ENCODE results near the gene DNAJC16. TPM values are rescaled to one million over a fixed set of nuclear protein-coding genes. Genes with fewer than 3 reads are reported as not detected.

The DNAJC16 gene
- total and polyA plus RNA-seq, 9 of the 15 experiments (the other 6 are each of a cell fraction or from before 2014, with no cell fraction given), result 6.9 to 16.8 (median 12.8) TPM

- no peaks in the 10 kb centered on the region for H3K9me3 ChIP-seq (replicated peaks; ENCODE audit: control insufficient read depth, insufficient read depth, low read depth, low read length)
- peaks cover 71% of the 10 kb centered on the region for H3K36me3 ChIP-seq (ENCODE audit: control insufficient read depth, insufficient read depth, low read length)
- POLR2A ChIA-PET, result no interaction called here
- no peak overlapping the region for H3K4me3 ChIP-seq
- TF ChIP-seq RERE (CRISPR knock-in tag; IDR thresholded peaks at IDR 0.05; ENCODE audit: borderline replicate concordance) (no peak), ZFX (CRISPR knock-in tag; IDR thresholded peaks at IDR 0.05) (peak; percentile 14; the same call in 1 of the 2 replicates)
- H2AFZ ChIP-seq (ENCODE audit: low read depth, low read length), result no peak overlapping the region
- H3K4me2 ChIP-seq (ENCODE audit: insufficient read depth, low read length), result peak overlapping the region; percentile 15; the same call in 1 of the 2 replicates
- CTCF ChIA-PET (ENCODE audit: low intra/inter-chr PET ratio), result no interaction called here
- FAIRE-seq (no peak), ATAC-seq (no peak), DNase-seq (ENCODE audit: extremely low read depth in 1 of 4, low spot score in 3 of 4) (no peak)
- H3K79me2 ChIP-seq (ENCODE audit: control insufficient read depth, insufficient read depth, low read length), result peaks cover 100% of the 10 kb centered on the region
- H3K9ac ChIP-seq (ENCODE audit: insufficient read depth in 1 of 2, low read depth in 2 of 2, low read length in 2 of 2), result no peak overlapping the region
- H3K27me3 ChIP-seq (ENCODE audit: control insufficient read depth in 2 of 2, insufficient read depth in 2 of 2, low read length in 2 of 2), result no peaks in the 10 kb centered on the region
- BruUV-seq (replicated peaks), result no TSS peak
- no peak overlapping the region for H3K27ac ChIP-seq (ENCODE audit: extremely low read depth, low read depth, low read length)
- in situ Hi-C loops (cut with MboI) (no loop called here), intact Hi-C loops (cut with micrococcal nuclease) (loop anchor here (5.0 kb wide), 1 partner anchor 82 kb away; no protein-coding TSS in a partner anchor)
- 0 out of 2 replicates have a peak, but pooled peaks cover 4% of the 10 kb centered on the region for H4K20me1 ChIP-seq (replicated peaks; ENCODE audit: control insufficient read depth, insufficient read depth, low read length)
- peaks cover 22 to 74% of the 10 kb centered on the region in 2 experiments for H3K4me1 ChIP-seq (replicated peaks in 1 of 2; ENCODE audit: control insufficient read depth in 2 of 2, insufficient read depth in 2 of 2, low read length in 2 of 2)
- no peaks in the 10 kb centered on the region for H3K9me1 ChIP-seq (ENCODE audit: control insufficient read depth, insufficient read depth, low read length)
- 80% methylated on average over 3 of the region's 3 CpGs for WGBS (ENCODE audit: insufficient coverage, low coverage, missing lambda C conversion rate)
These were observed 97.6 kb downstream of the DNAJC16 start for GRCh38 chr1:15624133-15624714.

Measured in K562 (cell line).